RWPE1 (cell line): Measurements from ENCODE around the gene MSN.
A peak's percentile ranks its signal among the peaks of the same experiment; 100 is the strongest.
"Not testable (repeated sequence)": the region's sequence is repeated elsewhere in the genome, so short reads cannot be mapped to it uniquely, and the experiment has no call there.

Source experiments
- CTCF ChIA-PET: fragments of 350-600 bp; sonication (Branson Sonifier 250); formaldehyde crosslinking; extraction: SDS; loops from one replicate; lab custom pipeline; 2021; lab: Yijun Ruan, JAX
- POLR2A ChIA-PET: fragments of 400-600 bp; formaldehyde crosslinking; extraction: SDS; loops from one replicate; lab custom pipeline; 2020; ENCODE audit warnings: antibody characterized with exemption; ENCODE audit not compliant: low non-redundant PET; lab: Yijun Ruan, JAX
- DNase-seq: peaks from one replicate; pipeline ENCODE4 v3.0.0; 2012; ENCODE audit warnings: low spot score
- H3K27ac ChIP-seq: fragments of 450-650 bp; 2 replicates; pipeline ENCODE4 v1.5.1; 2017
- CTCF ChIP-seq: fragments of 450-650 bp; conservative IDR thresholded peaks from 2 replicates; pipeline ENCODE4 v1.5.1; 2017; ENCODE audit warnings: low read depth, mild to moderate bottlenecking

Gene MSN

GRCh38 chrX:65635822-65636221, 31.6 kb upstream of the MSN start:
- ChIA-PET POLR2A (interaction anchor here (0.6 kb wide), 1 partner anchor 28 kb away, joined by 3 read pairs; no protein-coding TSS in a partner anchor), CTCF (interaction anchor here (0.7 kb wide), 1 partner anchor 77 kb away, joined by 4 read pairs; no protein-coding TSS in a partner anchor)
- DNase-seq: no peak
- no peak for TF ChIP-seq CTCF
- no peak overlapping the region for H3K27ac ChIP-seq

- H3K27ac ChIP-seq, DNase-seq, POLR2A ChIA-PET: not testable (repeated sequence)
- CTCF ChIA-PET: interaction anchor here (0.7 kb wide), 1 partner anchor 76 kb away, joined by 4 read pairs; no protein-coding TSS in a partner anchor
Measured at GRCh38 chrX:65636261-65636660, 31.2 kb upstream of the MSN start.

- no peak overlapping the region for H3K27ac ChIP-seq
- no peak for DNase-seq
- no peak for TF ChIP-seq CTCF
- CTCF ChIA-PET: no interaction called here
- POLR2A ChIA-PET: no interaction called here
Measured at GRCh38 chrX:65637335-65637734, 30.1 kb upstream of the MSN start.

- ChIA-PET POLR2A (interaction anchor here (0.5 kb wide), 1 partner anchor 40 kb away, joined by 3 read pairs; no protein-coding TSS in a partner anchor), CTCF (no interaction called here)
Measured at GRCh38 chrX:65642914-65643491, 24.5 kb upstream of the MSN start.

GRCh38 chrX:65643531-65644052, 23.9 kb upstream of the MSN start:
- peak overlapping the region; percentile 87 for H3K27ac ChIP-seq
- no peak for DNase-seq
- CTCF ChIA-PET: no interaction called here
- no peak for TF ChIP-seq CTCF
- POLR2A ChIA-PET: no interaction called here

More at GRCh38 chrX:65642914-65643491, 24.5 kb upstream of the MSN start:
- no peak for TF ChIP-seq CTCF
- peak overlapping the region; percentile 87 for H3K27ac ChIP-seq
- peak; percentile 36 for DNase-seq

GRCh38 chrX:65644621-65645289, 22.7 kb upstream of the MSN start:
- CTCF ChIA-PET: no interaction called here
- H3K27ac ChIP-seq: peak overlapping the region; percentile 83
- POLR2A ChIA-PET: no interaction called here
- no peak for TF ChIP-seq CTCF
- DNase-seq: peak; percentile 80

- POLR2A ChIA-PET: no interaction called here
- CTCF ChIA-PET: no interaction called here
- H3K27ac ChIP-seq: no peak overlapping the region
- TF ChIP-seq CTCF: no peak
- no peak for DNase-seq
Measured at GRCh38 chrX:65647801-65648200, 19.7 kb upstream of the MSN start.
